HL-60/S4 treated with phorbol 12-myristate 13-acetate at 8.2 ng/mL for 4 days and 3 days (cell line): ENCODE data around the gene DBR1.
"Not testable (repeated sequence)": the region's sequence is repeated elsewhere in the genome, so short reads cannot be mapped to it uniquely, and the experiment has no call there.

ENCODE experiments used
- in situ Hi-C: fragments of 300-500 bp; cut with MboI; formaldehyde crosslinking; loops from 2 replicates; pipeline ENCODE4 v1.15.0; 2022; ENCODE audit warnings: low sequenced_read_pairs

The DBR1 gene

DNA sequence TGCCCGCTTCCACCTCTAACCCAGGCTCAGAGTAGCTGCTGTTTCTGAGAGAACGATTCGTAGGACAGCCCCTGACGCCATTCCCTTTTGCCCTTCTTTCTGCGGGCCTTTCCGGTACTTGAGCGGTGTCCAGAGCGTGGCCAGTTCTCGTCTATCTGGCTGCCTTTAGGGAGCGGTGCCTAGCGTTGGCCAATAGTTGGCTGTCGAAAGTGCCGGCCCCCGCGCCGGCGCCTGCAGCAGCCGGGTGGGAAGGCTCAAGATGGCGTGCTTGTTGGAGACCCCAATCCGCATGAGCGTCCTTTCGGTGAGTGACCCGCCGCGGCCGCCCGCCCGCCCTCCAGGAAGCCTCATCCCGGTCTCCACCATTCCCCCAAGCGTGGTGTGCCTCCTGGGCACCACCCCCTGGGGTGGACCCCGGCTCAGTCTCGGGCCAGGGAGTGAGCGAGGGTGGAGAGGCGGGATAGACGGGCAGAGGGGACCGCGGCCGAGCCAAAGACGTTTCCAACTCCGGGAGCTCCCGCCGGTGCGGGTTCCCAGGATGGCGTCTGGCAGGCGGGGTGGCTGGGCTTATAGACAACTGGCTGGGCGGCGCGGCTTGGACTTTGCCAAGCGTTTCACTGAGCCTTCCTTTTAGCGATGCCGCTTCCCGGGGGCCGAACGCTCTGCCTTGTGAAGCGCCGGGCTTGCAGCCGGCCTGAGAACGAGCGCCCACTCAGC is 12.7 kb upstream of the DBR1 start, which contains the start of gene ARMC8:
ARMC8 (plus strand) TSS at position 6 of the 717 bp plus-strand sequence; CDS start at position 260, 254 bp downstream.
- in situ Hi-C loops = no loop called here

DNA sequence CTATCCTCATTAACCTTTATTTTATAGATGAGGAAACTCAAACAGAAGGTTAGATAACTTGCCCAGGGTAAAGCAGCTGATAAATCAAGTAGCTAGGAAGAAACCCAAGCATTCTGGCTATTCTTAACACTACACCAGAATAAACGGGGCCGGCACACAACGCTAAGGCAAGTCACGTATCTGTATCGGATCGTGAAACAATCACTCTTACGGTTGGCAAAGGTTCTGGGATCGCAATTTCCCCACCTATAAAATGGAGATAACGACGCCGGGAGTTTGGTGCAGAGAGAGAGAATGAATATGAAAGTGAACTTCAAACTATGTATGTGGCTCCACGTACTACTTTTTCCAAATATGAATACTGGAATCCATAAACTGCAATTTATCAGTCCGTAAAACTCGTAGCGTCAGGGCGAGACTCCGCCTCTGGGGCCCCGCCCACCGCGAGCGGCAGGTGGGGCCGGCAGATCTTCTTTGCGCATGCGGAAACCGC is 12.1 kb upstream of the DBR1 start:
- in situ Hi-C loops = no loop called here

DNA sequence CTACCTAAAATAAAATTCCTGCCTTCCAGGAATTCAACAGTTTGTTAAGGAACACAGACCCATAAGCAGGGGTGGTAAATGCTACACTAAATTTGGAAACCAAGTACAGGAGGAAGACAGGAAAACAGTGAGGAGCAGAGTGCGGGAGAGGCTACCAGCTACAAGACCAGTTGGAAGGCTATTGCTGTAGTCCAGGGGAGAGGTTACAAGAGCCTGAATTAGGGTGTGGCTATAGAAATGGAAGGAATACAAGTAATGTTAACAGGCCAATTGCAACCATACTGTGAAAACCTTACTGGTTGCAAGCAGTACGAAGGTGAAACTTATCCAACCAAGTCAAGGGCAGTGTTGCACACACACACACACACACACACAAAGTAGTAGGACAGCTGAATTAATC is 11.5 kb upstream of the DBR1 start:
- in situ Hi-C loops = no loop called here

DNA sequence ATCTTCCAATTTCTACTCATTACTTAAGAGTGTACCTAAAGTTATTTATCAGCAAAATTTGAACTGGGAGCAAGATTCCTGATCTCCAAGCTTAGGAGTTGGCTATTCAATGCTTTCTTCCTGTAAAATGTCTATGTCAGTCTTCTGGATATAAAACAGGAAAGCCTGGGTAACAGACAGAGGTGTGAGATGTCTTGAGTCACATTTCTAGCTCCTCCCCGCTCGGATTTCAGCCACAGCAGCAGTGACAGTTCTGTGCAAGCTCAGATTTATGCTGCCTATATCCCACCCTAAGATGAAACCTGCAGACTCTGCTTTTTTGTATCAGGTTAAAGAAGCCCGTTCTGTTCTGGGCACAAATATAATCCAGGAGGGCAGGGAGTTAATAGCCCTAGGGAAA is 10.3 kb upstream of the DBR1 start:
- in situ Hi-C loops = no loop called here

DNA sequence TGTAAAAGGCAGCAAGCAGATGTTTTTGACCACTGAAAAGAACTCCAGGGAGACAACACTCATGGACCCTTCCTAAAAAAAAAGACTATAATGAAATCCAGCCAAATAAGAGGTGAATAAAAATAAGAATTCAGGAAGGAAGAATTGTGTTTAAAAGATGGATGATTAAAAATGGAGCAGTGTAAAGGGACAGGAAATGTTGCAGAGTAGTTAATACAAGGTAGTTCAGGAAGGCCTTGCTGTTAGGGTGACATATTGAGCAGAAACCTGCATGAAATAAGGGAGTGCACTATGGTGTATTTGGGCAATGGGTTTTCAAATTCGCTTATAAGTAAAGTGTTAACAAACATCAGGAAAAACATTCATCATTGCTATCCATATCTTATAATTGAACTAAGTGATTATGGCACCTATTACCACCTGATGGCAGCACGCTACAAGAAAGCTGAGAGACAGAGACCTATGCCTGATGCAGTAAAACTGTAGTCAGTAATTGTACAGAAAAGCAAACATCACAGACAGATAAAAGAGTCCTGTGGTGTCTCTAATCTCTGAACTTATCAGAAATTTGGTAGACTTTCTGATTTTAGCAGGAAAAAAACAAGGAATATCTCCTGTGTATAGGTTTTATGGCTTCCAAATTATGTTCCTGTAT is 5.8 kb upstream of the DBR1 start:
- in situ Hi-C loops = no loop called here

DNA sequence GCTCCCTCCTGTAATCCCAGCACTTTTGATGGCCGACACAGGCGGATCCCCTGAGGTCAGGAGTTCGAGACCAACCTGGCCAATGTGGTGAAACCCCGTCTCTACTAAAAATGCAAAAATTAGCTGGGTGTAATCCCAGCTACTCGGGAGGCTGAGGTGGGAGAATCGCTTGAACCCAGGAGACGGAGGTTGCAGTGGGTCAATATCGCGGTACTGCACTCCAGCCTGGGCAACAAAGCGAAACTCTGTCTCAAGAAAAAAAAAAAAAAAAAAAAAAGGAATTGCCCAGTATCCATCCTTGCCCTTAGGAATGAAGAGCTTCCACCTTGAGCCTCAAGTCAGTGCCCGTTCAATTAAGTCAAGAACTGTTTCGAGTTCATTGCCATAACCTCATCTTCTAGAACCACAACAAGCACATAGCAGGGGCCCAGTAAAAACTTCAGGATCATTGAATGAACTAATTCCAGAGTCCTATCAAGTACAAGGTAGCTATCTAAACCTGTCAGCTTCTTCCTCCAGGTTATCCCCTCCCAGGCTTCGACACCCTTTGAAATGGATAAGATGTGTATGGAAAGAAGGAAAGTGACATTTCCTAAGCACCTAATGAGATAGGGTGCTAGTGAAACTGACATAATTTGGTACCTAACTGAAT is 826 bp downstream of the DBR1 start:
- in situ Hi-C loops = no loop called here

DNA sequence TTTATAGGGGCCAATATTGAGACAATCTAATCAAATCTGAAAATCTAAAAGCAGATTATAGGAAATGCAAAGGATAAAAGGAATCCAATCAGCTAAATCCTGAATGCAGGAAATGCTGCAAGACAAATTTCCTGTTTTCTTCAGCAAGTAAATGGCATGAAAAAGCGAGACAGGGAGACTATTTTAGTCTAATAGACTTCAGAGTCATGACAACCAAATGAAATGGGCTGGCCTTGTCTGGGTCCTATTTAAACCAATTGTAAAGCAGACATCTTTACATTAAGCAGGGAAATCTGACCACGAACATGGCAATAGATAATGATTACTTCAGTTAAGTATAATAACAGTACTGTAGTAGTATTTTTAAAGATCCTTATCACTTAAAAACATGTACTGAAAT is 2.1 kb downstream of the DBR1 start:
- in situ Hi-C loops = no loop called here

DNA sequence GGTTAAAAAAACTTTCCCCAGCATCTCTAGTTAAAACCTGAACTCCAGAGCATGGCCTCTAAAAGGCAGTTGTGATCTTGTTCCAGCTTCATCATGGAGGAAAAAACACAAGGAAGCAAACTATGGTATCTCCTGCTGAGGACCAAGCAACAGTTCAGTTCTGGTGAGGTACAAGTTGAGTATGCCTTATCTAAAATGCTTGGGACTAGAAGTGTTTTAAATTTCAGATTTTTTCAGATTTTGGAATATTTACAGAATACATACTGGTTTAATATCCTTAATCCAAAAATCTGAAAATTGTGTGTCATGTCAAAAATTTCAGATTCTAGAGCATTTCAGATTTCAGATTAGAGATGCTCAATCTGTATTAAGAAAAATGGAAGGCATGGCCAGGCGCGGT is 9.7 kb downstream of the DBR1 start:
- in situ Hi-C loops = no loop called here

DNA sequence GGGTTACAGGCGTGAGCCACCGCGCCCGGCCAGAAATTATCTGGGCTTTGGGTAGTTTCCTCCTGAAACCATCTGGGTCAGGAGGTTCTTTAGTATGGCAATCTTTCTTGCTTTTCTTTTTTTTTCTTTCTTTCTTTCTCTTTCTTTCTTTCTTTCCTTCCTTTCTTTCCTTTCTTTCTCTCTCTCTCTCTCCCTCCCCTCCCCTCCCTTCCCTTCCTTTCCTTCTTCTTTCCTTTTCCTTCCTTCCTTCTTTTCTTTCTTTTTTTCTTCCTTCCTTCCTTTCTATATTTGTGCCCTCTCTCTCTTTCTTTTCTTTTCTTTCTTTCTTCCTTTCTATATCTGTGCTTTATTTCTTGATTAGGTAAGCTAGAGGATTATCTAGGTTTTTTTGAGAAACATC is 17.0 kb downstream of the DBR1 start:
- in situ Hi-C loops = no loop called here

DNA sequence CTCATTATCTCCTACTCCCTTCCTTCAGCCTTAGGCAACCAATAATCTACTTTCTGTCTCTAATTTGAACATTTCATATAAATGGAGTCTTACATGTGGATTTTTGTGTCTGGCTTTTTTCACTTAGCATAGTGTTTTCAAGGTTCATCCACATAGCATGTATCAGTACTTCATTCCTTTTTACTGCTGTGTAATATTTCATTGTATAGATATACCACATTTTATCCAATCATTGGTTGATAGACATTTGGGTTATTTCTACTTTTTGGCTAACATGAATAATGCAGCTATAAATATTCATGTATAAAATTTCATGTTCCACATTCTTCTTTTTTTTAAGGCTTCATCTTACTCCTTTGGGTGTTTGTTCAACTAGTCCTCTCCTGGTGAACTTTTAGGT is 20.2 kb downstream of the DBR1 start:
- in situ Hi-C loops = no loop called here

DNA sequence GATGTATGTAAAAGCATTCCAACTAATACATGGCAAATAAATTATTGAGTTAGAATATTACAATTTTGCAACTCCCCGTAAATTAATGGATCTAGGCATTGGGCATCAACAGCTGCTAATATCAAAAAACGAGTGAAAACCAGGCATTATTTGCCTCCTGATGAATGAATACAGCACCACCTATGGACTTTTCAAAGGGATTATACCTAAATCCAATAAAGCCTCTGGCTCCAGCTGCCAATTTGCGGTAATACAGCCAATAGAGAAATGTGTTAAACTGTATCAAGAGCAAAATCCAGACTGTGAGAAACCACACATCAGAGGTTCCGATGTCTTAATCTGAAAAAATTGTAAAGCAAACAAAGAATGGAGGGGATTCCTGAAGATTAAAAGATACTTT is 26.2 kb downstream of the DBR1 start:
- in situ Hi-C loops = no loop called here

DNA sequence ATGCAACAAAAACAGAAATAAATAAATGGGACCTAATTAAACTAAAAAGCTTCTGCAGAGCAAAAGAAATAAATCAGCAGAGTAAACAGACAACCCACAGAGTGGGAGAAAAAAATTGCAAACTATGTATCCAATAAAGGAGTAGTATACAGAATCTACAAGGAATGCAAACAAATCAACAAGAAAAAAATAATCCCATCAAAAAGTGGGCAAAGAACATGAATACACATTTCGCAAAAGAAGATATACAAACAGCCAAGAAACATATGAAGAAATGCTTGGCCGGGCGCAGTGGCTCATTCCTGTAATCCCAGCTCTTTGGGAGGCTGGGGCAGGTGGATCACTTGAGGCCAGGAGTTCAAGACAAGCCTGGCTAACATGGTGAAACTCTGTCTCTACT is 32.5 kb downstream of the DBR1 start:
- in situ Hi-C loops = not testable (repeated sequence)

DNA sequence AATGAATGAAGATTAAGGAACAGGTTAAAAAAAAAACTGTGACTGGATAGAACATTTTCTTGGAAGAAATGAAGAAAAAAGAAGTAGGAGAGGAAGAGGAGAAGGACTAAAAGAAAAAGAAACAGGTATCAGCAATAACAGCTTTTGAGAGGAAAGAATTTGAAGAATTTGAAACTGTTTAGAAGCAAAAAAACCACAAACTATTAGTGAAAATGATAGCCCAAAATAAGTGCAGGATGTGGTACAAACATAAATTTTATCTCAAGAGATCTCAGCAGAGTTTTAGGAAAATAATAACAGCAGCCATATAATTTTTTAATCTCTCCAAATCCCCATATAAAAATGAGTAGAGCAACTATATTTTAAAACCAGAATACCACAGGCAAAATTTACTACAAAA is 33.8 kb downstream of the DBR1 start:
- in situ Hi-C loops = no loop called here

DNA sequence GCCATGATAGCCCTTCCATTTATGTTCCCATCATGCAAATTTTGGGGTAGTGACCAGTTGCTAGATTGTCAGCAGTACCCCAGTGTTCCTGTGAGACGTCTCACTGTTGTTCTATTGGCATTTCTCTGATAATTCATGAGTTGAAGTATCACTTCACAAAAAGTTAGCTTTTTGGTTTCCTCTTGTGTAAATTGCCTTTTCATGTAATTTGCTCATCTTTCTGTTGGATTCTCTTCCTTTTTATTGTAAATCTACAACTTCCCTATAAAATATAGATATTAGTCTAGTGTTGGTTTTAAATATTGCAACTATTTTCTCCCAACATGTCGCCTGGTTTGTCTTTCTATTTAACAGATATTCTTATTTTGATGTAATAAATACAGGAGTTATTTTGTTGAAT is 35.0 kb downstream of the DBR1 start:
- in situ Hi-C loops = no loop called here

DNA sequence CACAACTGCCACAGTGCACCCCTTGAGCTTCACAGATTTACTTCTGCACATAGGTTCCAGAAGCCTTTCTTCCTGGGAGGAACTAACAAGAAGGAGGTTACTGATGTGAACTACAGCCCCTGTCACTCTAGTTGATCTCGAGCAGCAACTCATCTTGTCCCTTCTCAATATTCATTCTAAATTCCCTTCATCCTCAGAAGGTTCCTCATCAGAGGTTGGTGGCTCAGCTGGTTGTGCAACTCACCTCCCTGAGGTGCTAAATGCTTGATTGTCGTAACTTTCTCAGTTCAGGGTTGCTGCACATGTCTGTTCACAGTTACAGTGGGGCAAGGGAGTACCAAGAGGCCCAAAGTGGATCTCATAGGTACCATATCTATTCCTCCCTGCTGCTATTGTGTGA is 36.9 kb downstream of the DBR1 start:
- in situ Hi-C loops = no loop called here

DNA sequence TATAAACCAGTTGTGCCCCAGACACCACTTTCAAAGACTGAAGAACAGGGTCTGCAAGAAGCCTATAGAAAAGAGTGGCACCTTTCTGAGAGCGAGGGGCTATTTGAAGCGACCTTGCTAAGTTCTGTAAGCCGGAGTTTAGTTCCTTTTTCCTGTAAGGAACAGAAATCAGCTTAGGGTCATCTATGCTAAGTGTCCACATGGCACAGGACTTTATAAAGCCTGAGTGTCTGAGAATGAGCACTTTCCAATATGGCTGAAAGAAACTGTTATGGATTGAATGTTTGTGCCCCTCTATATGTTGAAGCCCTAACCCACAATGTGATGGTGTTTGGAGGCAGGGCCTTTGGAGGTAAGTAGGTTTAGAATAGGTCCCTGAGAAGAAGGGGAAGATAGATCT is 38.5 kb downstream of the DBR1 start:
- in situ Hi-C loops = no loop called here

DNA sequence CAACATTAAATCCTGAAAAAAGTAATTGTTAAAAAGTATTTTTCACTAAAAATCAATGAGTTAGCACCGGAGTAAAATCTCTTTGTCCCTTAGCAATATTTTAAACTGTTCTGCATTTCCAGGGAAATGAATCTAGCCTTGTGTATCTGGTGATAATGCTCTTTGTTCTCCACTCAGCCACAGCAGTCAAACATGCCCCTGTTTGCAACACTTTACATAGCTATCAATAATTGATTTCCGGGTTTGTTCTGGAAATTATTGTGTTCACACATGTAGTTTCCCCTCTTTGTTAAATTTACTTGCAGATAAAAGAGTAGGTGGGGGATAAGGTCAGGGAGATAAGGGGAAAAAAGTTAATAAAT is 38.9 kb downstream of the DBR1 start:
- in situ Hi-C loops = no loop called here

DNA sequence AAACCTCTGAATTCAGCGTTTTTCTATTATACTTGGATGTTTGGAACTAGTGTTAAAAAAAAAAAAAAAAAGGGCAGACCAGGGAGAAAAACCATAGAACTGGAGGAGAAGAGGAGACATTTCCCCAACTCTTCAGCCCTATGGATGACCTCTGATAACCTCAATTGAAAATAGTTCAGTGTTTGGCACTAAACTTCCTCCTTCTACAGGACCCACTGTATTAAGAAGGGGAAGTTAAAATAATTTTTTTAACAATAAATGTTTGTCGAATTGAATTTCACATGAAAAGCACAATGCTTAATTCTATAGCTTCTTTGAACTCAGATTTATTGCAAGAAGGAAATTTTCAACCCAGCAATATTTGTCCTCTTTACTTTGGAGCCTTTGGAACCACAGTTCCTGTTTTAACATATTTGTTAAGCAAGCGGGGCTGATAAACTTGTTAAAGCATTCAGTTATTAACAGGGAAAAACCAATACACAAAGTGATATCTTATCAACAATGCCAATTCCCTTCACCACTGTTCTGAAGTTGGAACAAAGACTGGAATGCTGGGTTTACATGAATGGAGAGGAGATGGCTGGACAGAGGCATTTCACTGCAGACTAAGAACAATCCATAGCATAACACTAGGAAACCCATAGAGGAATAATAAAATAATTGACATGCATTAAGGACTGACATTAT is 39.4 kb downstream of the DBR1 start:
- in situ Hi-C loops = no loop called here

DNA sequence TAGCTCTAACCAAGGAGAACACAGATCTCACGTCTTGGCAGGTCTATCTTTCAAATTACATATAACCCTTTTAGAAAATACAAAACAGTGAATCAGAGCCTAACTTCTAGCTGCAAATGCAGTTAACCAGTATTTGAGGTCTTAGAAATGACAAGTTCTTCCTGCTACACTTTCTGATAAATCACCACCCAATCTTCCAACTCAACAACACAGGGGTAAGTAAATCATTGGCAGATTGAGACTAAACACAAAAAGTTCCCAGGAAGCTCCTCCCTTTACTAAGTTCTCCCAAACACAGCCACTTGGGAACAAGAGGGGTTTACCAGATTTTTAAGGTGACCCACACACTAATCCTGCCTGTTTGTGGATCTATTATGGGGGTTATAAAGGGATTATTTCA is 42.5 kb downstream of the DBR1 start, which contains the start of gene A4GNT:
A4GNT (minus strand) TSS at position 152 of the 400 bp plus-strand sequence. CDS start 1,134 bp downstream, outside the sequence.
- in situ Hi-C loops = no loop called here

DNA sequence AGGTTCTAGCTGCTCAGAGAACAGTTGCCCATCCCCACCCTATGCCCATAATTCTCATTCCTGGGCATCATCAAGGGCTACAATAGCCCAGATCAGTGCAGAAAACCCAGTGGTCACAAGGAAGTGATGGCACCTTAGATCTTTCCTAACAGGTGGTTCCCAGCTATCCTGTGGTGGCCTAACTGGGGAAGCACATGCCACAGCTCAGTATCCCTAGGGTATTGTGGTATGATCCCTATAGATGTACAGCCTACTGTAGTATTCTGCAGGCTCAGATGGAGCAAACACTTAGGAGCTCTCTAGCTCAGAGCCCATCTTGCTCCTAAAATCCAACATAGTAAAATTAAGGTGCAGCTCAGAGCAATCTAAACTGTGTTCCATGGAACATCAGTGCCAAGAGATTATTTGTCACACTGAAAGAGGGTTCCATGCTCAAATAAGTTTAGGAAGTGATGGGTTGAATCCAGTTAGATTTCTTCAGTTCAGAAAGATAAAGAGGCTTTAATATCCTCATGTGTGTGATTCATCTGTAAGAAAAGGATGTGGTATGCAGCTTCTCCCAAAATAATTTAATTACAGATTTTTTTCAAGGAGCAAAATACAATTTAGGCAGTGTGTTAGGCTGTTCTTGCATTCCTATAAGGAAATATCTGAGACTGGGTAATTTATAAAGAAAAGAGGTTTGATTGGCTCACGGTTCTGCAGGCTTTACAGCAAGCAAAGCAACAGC is 46.9 kb downstream of the DBR1 start:
- in situ Hi-C loops = no loop called here
